CD4-positive, alpha-beta memory T cell (primary cell): Measurements from ENCODE around the gene HOXA5. TPM values are rescaled to one million over a fixed set of nuclear protein-coding genes. Genes with fewer than 3 reads are reported as not detected.
A peak's percentile ranks its signal among the peaks of the same experiment; 100 is the strongest.

Experiments
- CTCF ChIA-PET: fragments of 350-600 bp; sonication (Branson Sonifier 250); formaldehyde crosslinking; loops from one replicate; lab custom pipeline; 2021; ENCODE audit warnings: inconsistent platforms; ENCODE audit not compliant: partially characterized antibody; lab: Charles Lee
- POLR2A ChIA-PET: fragments of 350-600 bp; sonication (Branson Sonifier 250); formaldehyde crosslinking; loops from one replicate; lab custom pipeline; 2021; ENCODE audit not compliant: partially characterized antibody; lab: Charles Lee
- DNase-seq, 5 donors: peaks; one replicate each; pipeline versions ENCODE4 v3.0.0 to v3.0.0-alpha.2; 2020 to 2022; ENCODE audit warnings: mixed read lengths in 1 of 5
- H3K27ac ChIP-seq: one replicate; pipeline ENCODE4 v1.7.0; 2013; ENCODE audit warnings: low read depth, low read length
- H3K27me3 ChIP-seq: 2 replicates; pipeline ENCODE4 v1.7.0; 2013; ENCODE audit warnings: mild to moderate bottlenecking, low read length, moderate library complexity; ENCODE audit not compliant: insufficient read depth
- H3K36me3 ChIP-seq: 2 replicates; pipeline ENCODE4 v1.7.0; 2013; ENCODE audit warnings: mild to moderate bottlenecking, low read length, moderate library complexity; ENCODE audit not compliant: insufficient read depth
- H3K4me1 ChIP-seq: 2 replicates; pipeline ENCODE4 v1.7.0; 2013; ENCODE audit warnings: mild to moderate bottlenecking, low read length, moderate library complexity; ENCODE audit not compliant: insufficient read depth
- H3K4me3 ChIP-seq, 2 donors: one replicate each; pipeline ENCODE4 v1.7.0; 2013; ENCODE audit warnings: low read length in 2 of 2, mild to moderate bottlenecking in 1 of 2
- H3K9me3 ChIP-seq, 2 donors: one replicate each; pipeline ENCODE4 v1.7.0; 2013; ENCODE audit warnings: low read length in 2 of 2, control low read depth in 1 of 2; ENCODE audit not compliant: control insufficient read depth in 1 of 2
- H3K27ac Mint-ChIP-seq, 7 donors: one replicate each; pipeline ENCODE4 v1.8.0; 2020 to 2021; ENCODE audit warnings: mixed read lengths in 7 of 7, mild to moderate bottlenecking in 6 of 7, inconsistent platforms in 3 of 7, moderate library complexity in 3 of 7
- H3K27me3 Mint-ChIP-seq, 2 donors: one replicate each; pipeline ENCODE4 v1.8.0; 2020 to 2021; ENCODE audit warnings: mixed read lengths in 2 of 2
- H3K36me3 Mint-ChIP-seq, 2 donors: one replicate each; pipeline ENCODE4 v1.8.0; 2020 to 2021; ENCODE audit warnings: mixed read lengths in 2 of 2, inconsistent platforms in 1 of 2, mild to moderate bottlenecking in 1 of 2
- H3K4me1 Mint-ChIP-seq, 4 donors: one replicate each; pipeline ENCODE4 v1.8.0; 2020 to 2021; ENCODE audit warnings: mixed read lengths in 4 of 4, mild to moderate bottlenecking in 1 of 4
- H3K4me3 Mint-ChIP-seq, 8 donors: one replicate each; pipeline ENCODE4 v1.8.0; 2020 to 2021; ENCODE audit warnings: mixed read lengths in 8 of 8, mild to moderate bottlenecking in 7 of 8, moderate library complexity in 6 of 8, inconsistent platforms in 3 of 8
- H3K9me3 Mint-ChIP-seq, 8 donors: one replicate each; pipeline ENCODE4 v1.8.0; 2020 to 2021; ENCODE audit warnings: mixed read lengths in 8 of 8, mild to moderate bottlenecking in 5 of 8, inconsistent platforms in 3 of 8, moderate library complexity in 1 of 8
- intact Hi-C: fragments of 100-400 bp; cut with micrococcal nuclease; formaldehyde crosslinking; loops from one replicate; pipeline ENCODE4 v1.15.1; 2023
- polyA plus RNA-seq, 2 donors: library from polyadenylated mRNA; unstranded; fragments of 300-500 nt; fragmentation: Illumina TruSeq; gene quantifications; one replicate each; pipeline ENCODE4 v1.2.3, GENCODE V29; 2021
- total RNA-seq, 2 experiments: library from RNA; stranded (reverse); gene quantifications; one replicate each; pipeline ENCODE4 v1.2.3, GENCODE V29; 2021

The HOXA5 gene
- total and polyA plus RNA-seq, 4 experiments from 2014 or later, result not detected

DNA sequence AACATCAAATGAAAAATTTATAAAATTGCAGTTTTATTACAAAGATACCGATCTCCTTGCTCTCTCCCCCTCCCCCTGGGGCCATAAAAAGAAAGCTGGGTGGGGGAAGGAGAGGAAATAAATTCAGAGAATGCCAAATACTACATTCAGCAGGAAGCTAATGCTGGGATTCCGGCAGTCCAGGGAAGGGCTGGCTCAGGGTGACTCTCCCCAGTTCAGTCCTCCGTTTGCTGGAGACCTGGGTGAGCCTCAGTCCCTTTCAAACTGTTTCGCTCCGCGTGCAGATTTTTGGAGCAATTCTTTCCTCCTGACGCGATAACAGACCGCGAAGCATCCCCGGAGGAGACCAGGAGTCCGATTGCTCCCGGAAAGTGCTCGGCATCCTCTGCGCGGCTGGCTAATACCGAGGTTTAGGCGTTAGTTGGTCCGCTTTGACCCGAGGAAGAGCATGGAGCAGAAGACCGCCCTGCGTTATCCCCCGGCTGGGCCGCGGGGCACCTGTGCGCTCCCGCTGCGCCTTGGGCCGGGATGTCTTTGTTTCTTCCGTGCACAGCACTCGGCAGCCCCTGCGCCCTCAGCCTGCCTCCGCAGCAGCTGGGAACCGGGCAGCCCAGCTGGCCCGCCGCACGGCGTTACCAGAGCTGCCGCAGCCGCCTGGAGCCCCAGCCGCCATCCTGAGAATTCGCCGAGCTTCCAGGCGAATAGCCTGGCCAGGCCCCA is 37.1 kb downstream of the HOXA5 start:
- H3K4me1 ChIP-seq, result peaks cover 8% of the 10 kb centered on the region
- no peaks in the 10 kb centered on the region for H3K9me3 ChIP-seq
- POLR2A ChIA-PET, result no interaction called here
- H3K9me3 Mint-ChIP-seq, result peaks cover 0 to 3% (median 0%) of the 10 kb centered on the region in 8 donors
- H3K27me3 ChIP-seq, result peaks cover 26% of the 10 kb centered on the region
- intact Hi-C loops, result no loop called here
- peaks cover 11 to 23% (median 14%) of the 10 kb centered on the region in 4 donors for H3K4me1 Mint-ChIP-seq
- H3K36me3 ChIP-seq, result no peaks in the 10 kb centered on the region
- CTCF ChIA-PET, result no interaction called here
- H3K4me3 Mint-ChIP-seq, result no peak overlapping the region
- H3K4me3 ChIP-seq, result no peak overlapping the region
- DNase-seq, result no peak
- peaks cover 27 to 38% of the 10 kb centered on the region in 2 donors for H3K27me3 Mint-ChIP-seq
- H3K27ac ChIP-seq, result no peak overlapping the region
- no peak overlapping the region for H3K27ac Mint-ChIP-seq
- H3K36me3 Mint-ChIP-seq, result peaks cover 2 to 14% of the 10 kb centered on the region in 2 donors

DNA sequence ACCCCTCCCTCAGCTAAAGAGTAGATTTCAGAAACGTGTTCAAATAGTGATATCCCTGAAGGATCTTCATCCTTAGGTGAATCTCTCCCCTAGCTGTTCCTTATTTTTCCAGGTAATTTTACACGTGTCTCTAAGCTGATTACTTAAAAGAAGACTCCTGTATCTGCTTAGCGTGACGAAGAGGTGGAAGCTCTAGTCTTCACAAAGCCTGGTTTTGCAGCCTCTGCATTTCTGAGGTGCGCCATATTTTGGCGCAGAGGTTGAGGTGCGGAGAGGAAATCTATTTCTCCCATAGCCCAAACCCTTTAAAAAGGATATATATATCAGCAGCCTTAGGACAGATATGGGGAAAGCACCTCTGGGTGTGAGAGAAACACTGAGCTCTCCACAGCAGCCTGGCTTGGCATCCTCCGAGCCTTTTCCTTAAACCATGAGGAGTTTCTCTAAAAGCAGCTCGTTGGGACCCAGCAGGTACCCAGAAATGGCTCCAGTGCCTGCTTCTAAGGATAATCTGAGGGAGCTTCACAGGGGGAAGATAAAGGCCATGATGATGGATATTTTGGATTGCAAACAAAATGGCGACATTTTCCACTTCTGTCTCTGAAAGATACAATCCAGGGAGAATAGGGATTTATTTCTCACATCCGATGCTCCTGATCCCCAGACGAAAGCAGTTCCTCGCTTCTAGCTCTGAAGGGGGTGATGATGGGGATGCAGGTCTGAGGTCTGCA is 38.0 kb downstream of the HOXA5 start:
- H3K27ac ChIP-seq, result no peak overlapping the region
- H3K4me3 ChIP-seq, result no peak overlapping the region
- Mint-ChIP-seq H3K36me3 (peaks cover 4 to 22% of the 10 kb centered on the region in 2 donors), H3K4me1 (peaks cover 11 to 23% (median 14%) of the 10 kb centered on the region in 4 donors), H3K27ac (no peak overlapping the region), H3K27me3 (peaks cover 28 to 46% of the 10 kb centered on the region in 2 donors), H3K4me3 (no peak overlapping the region), H3K9me3 (peaks cover 0 to 3% (median 0%) of the 10 kb centered on the region in 8 donors)
- ChIA-PET POLR2A (no interaction called here), CTCF (interaction anchor here (0.9 to 1.1 kb wide), 2 partner anchors 14 to 46 kb away, joined by 3 read pairs; no protein-coding TSS in a partner anchor)
- H3K4me1 ChIP-seq, result peaks cover 8% of the 10 kb centered on the region
- peaks cover 31% of the 10 kb centered on the region for H3K27me3 ChIP-seq
- intact Hi-C loops, result no loop called here
- no peak for DNase-seq
- no peaks in the 10 kb centered on the region for H3K36me3 ChIP-seq
- H3K9me3 ChIP-seq, result no peaks in the 10 kb centered on the region

DNA sequence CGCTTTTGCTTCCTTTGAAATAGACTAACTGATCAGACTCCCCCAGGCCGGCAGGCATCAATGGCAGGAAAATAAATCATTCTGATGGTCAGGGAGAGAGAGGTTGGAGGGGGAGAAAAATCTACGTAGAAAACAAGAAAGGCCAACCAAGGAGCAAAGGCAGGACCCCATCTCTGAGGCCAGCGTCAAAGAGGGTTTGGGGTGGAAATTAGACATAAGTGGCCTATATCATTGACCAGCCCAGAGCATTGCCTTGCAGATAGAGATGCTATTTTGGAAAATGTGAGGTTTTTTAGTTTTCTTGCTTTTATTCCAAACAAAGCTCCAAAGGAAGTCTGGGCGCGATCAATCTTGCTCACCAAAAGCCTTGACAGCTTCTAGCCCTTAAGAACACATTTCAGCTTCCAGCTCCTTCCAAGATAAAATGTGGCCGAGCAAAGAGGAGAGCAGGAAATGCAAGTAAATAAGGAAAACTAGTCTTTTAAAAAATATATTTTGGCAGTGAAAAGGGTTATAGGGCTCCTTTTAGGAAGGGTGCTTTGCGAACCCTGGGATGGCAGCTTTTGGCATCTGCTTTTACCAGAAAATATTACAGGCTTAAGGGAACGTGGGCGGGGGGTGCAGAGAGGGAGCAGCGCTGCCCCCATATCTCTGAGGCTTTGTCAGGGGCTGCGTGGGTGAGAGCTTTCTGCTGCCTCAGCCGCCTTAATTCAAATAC is 39.0 kb downstream of the HOXA5 start:
- CTCF ChIA-PET, result interaction anchor here (0.9 to 1.1 kb wide), 2 partner anchors 15 to 47 kb away, joined by 3 read pairs; no protein-coding TSS in a partner anchor

GRCh38 chr7:27103489-27104226 is 39.8 kb downstream of the HOXA5 start:
- no peak for DNase-seq
- ChIA-PET POLR2A (no interaction called here), CTCF (no interaction called here)
- Mint-ChIP-seq H3K27me3 (peaks cover 31 to 57% of the 10 kb centered on the region in 2 donors), H3K27ac (no peak overlapping the region), H3K36me3 (peaks cover 12 to 40% of the 10 kb centered on the region in 2 donors), H3K4me1 (peaks cover 11 to 29% (median 19%) of the 10 kb centered on the region in 4 donors), H3K4me3 (peak overlapping the region in 1 of 8 donors; percentile 39), H3K9me3 (peaks cover 0 to 7% (median 0%) of the 10 kb centered on the region in 8 donors)
- intact Hi-C loops, result no loop called here
- no peaks in the 10 kb centered on the region for H3K9me3 ChIP-seq
- H3K27me3 ChIP-seq, result peaks cover 34% of the 10 kb centered on the region
- no peak overlapping the region for H3K4me3 ChIP-seq
- no peak overlapping the region for H3K27ac ChIP-seq
- peaks cover 8% of the 10 kb centered on the region for H3K4me1 ChIP-seq
- H3K36me3 ChIP-seq, result no peaks in the 10 kb centered on the region

More for the DNA sequence above, 39.0 kb downstream of the HOXA5 start:
- Histone ChIP-seq H3K4me3 (no peak overlapping the region), H3K27ac (no peak overlapping the region), H3K27me3 (peaks cover 31% of the 10 kb centered on the region), H3K9me3 (no peaks in the 10 kb centered on the region), H3K4me1 (peaks cover 8% of the 10 kb centered on the region), H3K36me3 (no peaks in the 10 kb centered on the region)
- peaks cover 29 to 49% of the 10 kb centered on the region in 2 donors for H3K27me3 Mint-ChIP-seq
- peaks cover 0 to 6% (median 0%) of the 10 kb centered on the region in 8 donors for H3K9me3 Mint-ChIP-seq
- no peak overlapping the region for H3K4me3 Mint-ChIP-seq
- peaks cover 11 to 23% (median 15%) of the 10 kb centered on the region in 4 donors for H3K4me1 Mint-ChIP-seq
- intact Hi-C loops, result no loop called here
- H3K27ac Mint-ChIP-seq, result no peak overlapping the region
- peaks cover 7 to 32% of the 10 kb centered on the region in 2 donors for H3K36me3 Mint-ChIP-seq
- no peak for DNase-seq
- POLR2A ChIA-PET, result no interaction called here

GRCh38 chr7:27102581-27103442 is 40.7 kb downstream of the HOXA5 start, which contains the start of gene HOXA2:
HOXA2 (minus strand) TSS chr7:27102683; CDS start chr7:27102500, 183 bp downstream.
- Mint-ChIP-seq H3K4me1 (peaks cover 12 to 37% (median 21%) of the 10 kb centered on the region in 4 donors), H3K36me3 (peaks cover 12 to 40% of the 10 kb centered on the region in 2 donors), H3K9me3 (peaks cover 0 to 7% (median 0%) of the 10 kb centered on the region in 8 donors), H3K27ac (peak within 1 kb of the TSS in 1 of 7 donors; percentile 68), H3K27me3 (peaks cover 34 to 59% of the 10 kb centered on the region in 2 donors), H3K4me3 (peak within 1 kb of the TSS; percentile 31 to 81 (median 56))
- Histone ChIP-seq H3K4me3 (no peak within 1 kb of the TSS), H3K9me3 (no peaks in the 10 kb centered on the region), H3K36me3 (no peaks in the 10 kb centered on the region), H3K27me3 (peaks cover 34% of the 10 kb centered on the region), H3K27ac (no peak within 1 kb of the TSS), H3K4me1 (peaks cover 13% of the 10 kb centered on the region)
- POLR2A ChIA-PET, result no interaction called here
- DNase-seq, result no peak
- intact Hi-C loops, result no loop called here
- CTCF ChIA-PET, result no interaction called here
